HEK293 (cell line): ENCODE data around the gene CNTNAP1.
A peak's percentile ranks its signal among the peaks of the same experiment; 100 is the strongest.

ENCODE experiments used
- CTCF ChIA-PET: fragments of 350-600 bp; formaldehyde crosslinking; extraction: SDS; loops from one replicate; lab custom pipeline; 2021; ENCODE audit warnings: antibody characterized with exemption; lab: Yijun Ruan, JAX
- POLR2A ChIA-PET: fragments of 300-600 bp; formaldehyde crosslinking; extraction: SDS; loops from one replicate; lab custom pipeline; 2020; ENCODE audit warnings: antibody characterized with exemption, inconsistent platforms; lab: Yijun Ruan, JAX
- H3K27ac ChIP-seq: fragments of 200-500 bp; sonication (Bioruptor generic); 2 replicates; pipeline ENCODE4 v1.5.1; 2014; ENCODE audit warnings: low read depth, low read length, control low read depth, inconsistent platforms; ENCODE audit errors: extremely low read depth
- H3K36me3 ChIP-seq, 2 experiments: fragments of 200-500 bp in 1 of 2; sonication (Bioruptor generic) in 1 of 2; 1 replicate in 1 of 2; 2 replicates in 1 of 2; pipeline ENCODE4 v1.5.1; 2014 to 2017; ENCODE audit warnings: inconsistent platforms in 2 of 2, low read length in 2 of 2; ENCODE audit not compliant: control insufficient read depth in 2 of 2, insufficient read depth in 1 of 2
- H3K4me1 ChIP-seq: fragments of 200-500 bp; sonication (Bioruptor generic); 2 replicates; pipeline ENCODE4 v1.5.1; 2014; ENCODE audit warnings: mild to moderate bottlenecking, low read length, inconsistent platforms; ENCODE audit not compliant: control insufficient read depth, insufficient read depth
- H3K4me3 ChIP-seq: 2 replicates; pipeline ENCODE4 v1.5.1; 2011; ENCODE audit warnings: low read depth, mild to moderate bottlenecking, control low read depth, low read length, moderate library complexity
- H3K9me3 ChIP-seq: fragments of 200-500 bp; sonication (Bioruptor generic); 2 replicates; pipeline ENCODE4 v1.5.1; 2014; ENCODE audit warnings: low read depth, low read length, inconsistent platforms; ENCODE audit not compliant: control insufficient read depth, insufficient read depth
- BCL11B ChIP-seq: fragments of 450-650 bp; formaldehyde crosslinking; IDR thresholded peaks from 2 replicates; pipeline ENCODE4 v1.5.1; 2016; ENCODE audit warnings: low read depth, missing biosample characterization, missing genetic modification characterization
- EGR2 ChIP-seq: fragments of 450-650 bp; formaldehyde crosslinking; IDR thresholded peaks from 2 replicates; pipeline ENCODE4 v1.5.1; 2016; ENCODE audit warnings: low read depth, missing biosample characterization, missing genetic modification characterization
- GLIS1 ChIP-seq: fragments of 450-650 bp; formaldehyde crosslinking; IDR thresholded peaks from 2 replicates; pipeline ENCODE4 v1.5.1; 2016; ENCODE audit warnings: missing biosample characterization, missing genetic modification characterization
- SP2 ChIP-seq: fragments of 450-650 bp; formaldehyde crosslinking; IDR thresholded peaks from 2 replicates; pipeline ENCODE4 v1.5.1; 2016; ENCODE audit warnings: missing biosample characterization, missing genetic modification characterization
- TCF7L2 ChIP-seq: IDR thresholded peaks from 2 replicates; pipeline ENCODE4 v1.6.1; 2011; ENCODE audit warnings: low read depth, mild to moderate bottlenecking, inconsistent platforms, low read length, moderate library complexity, borderline replicate concordance
- ZBTB17 ChIP-seq: fragments of 450-650 bp; formaldehyde crosslinking; IDR thresholded peaks from 2 replicates; pipeline ENCODE4 v1.5.1; 2016; ENCODE audit warnings: missing biosample characterization, missing genetic modification characterization
- ZBTB6 ChIP-seq: fragments of 450-650 bp; formaldehyde crosslinking; IDR thresholded peaks from 2 replicates; pipeline ENCODE4 v1.5.1; 2017; ENCODE audit warnings: missing biosample characterization, missing genetic modification characterization
- ZEB2 ChIP-seq: fragments of 450-650 bp; formaldehyde crosslinking; IDR thresholded peaks from 2 replicates; pipeline ENCODE4 v1.5.1; 2016; ENCODE audit warnings: missing biosample characterization, missing genetic modification characterization
- ZNF341 ChIP-seq: fragments of 450-650 bp; formaldehyde crosslinking; IDR thresholded peaks from 2 replicates; pipeline ENCODE4; 2016; ENCODE audit warnings: low read depth, missing biosample characterization, missing genetic modification characterization
- ZNF549 ChIP-seq: fragments of 450-650 bp; IDR thresholded peaks from 2 replicates; pipeline ENCODE4 v1.5.1; 2018; ENCODE audit warnings: missing biosample characterization, missing genetic modification characterization, mild to moderate bottlenecking, inconsistent platforms, moderate library complexity
- ZNF580 ChIP-seq: fragments of 450-650 bp; formaldehyde crosslinking; IDR thresholded peaks from 2 replicates; pipeline ENCODE4 v1.5.1; 2016; ENCODE audit warnings: missing biosample characterization, missing genetic modification characterization
- ZSCAN4 ChIP-seq: fragments of 450-650 bp; formaldehyde crosslinking; IDR thresholded peaks from 2 replicates; pipeline ENCODE4 v1.5.1; 2017; ENCODE audit warnings: missing biosample characterization, missing genetic modification characterization

Gene CNTNAP1

GRCh38 chr17:42683407-42684034 is 1.2 kb downstream of the CNTNAP1 start:
- Histone ChIP-seq H3K9me3 (no peaks in the 10 kb centered on the region), H3K27ac (no peak overlapping the region; the same call in 1 of the 2 replicates), H3K36me3 (peaks cover 0 to 22% of the 10 kb centered on the region in 2 experiments; a peak in 1 of 3 replicates), H3K4me1 (peaks cover 11% of the 10 kb centered on the region), H3K4me3 (no peak overlapping the region; the same call in 1 of the 2 replicates)
- POLR2A ChIA-PET, result interaction anchor here (0.5 to 1.5 kb wide), 19 partner anchors 16 to 349 kb away, joined by 3 to 11 read pairs (median 3); partner anchors contain the start of genes BECN1, PSMC3IP, RETREG3 and TUBG1
- TF ChIP-seq ZBTB6 (tag by site-specific recombination) (no peak), BCL11B (no peak), SP2 (tag by site-specific recombination) (0 out of 2 replicates have a peak, but pooled peaks have one; percentile 1), ZNF549 (tag by site-specific recombination) (no peak)
- CTCF ChIA-PET, result interaction anchor here (0.6 to 2.7 kb wide), 15 partner anchors 10 to 955 kb away, joined by 3 to 17 read pairs (median 3); partner anchors contain the start of gene PSMC3IP

- CTCF ChIA-PET, result interaction anchor here (2.7 kb wide), 1 partner anchor 107 kb away, joined by 17 read pairs; the partner anchor contains the start of gene PSMC3IP
Measured at GRCh38 chr17:42684929-42685556, 2.7 kb downstream of the CNTNAP1 start.

GRCh38 chr17:42685831-42686230 is 3.5 kb downstream of the CNTNAP1 start:
- POLR2A ChIA-PET, result interaction anchor here (0.9 kb wide), 1 partner anchor 27 kb away, joined by 3 read pairs; the partner anchor contains the start of gene TUBG2
- H3K4me3 ChIP-seq, result no peak overlapping the region
- CTCF ChIA-PET, result no interaction called here

More at GRCh38 chr17:42684929-42685556, 2.7 kb downstream of the CNTNAP1 start:
- POLR2A ChIA-PET, result interaction anchor here (0.9 kb wide), 1 partner anchor 26 kb away, joined by 3 read pairs; the partner anchor contains the start of gene TUBG2
- Histone ChIP-seq H3K9me3 (no peaks in the 10 kb centered on the region), H3K36me3 (peaks cover 3 to 31% of the 10 kb centered on the region in 2 experiments; a peak in 1 of 3 replicates), H3K27ac (no peak overlapping the region), H3K4me1 (peaks cover 7% of the 10 kb centered on the region)
- TF ChIP-seq ZEB2 (tag by site-specific recombination), result no peak
- TF ChIP-seq EGR2, result 0 out of 2 replicates have a peak, but pooled peaks have one; percentile 17
- TF ChIP-seq, all 188 proteins: peak for 1
- no peak overlapping the region for H3K4me3 ChIP-seq

More at GRCh38 chr17:42685831-42686230, 3.5 kb downstream of the CNTNAP1 start:
- no peaks in the 10 kb centered on the region for H3K9me3 ChIP-seq
- H3K36me3 ChIP-seq, result peaks cover 4 to 37% of the 10 kb centered on the region in 2 experiments; a peak in 1 of 3 replicates
- peak overlapping the region; percentile 11; the same call in 1 of the 2 replicates for H3K27ac ChIP-seq
- H3K4me1 ChIP-seq, result peaks cover 7% of the 10 kb centered on the region
- TF ChIP-seq TCF7L2 (no peak), ZSCAN4 (tag by site-specific recombination) (no peak), ZNF341 (tag by site-specific recombination) (peak; percentile 32; the same call in 1 of the 2 replicates), GLIS1 (no peak), ZBTB17 (no peak), ZNF580 (tag by site-specific recombination) (no peak)
